ENCODE measurements around the gene GLRA3.
"Not testable (repeated sequence)": the region's sequence is repeated elsewhere in the genome, so short reads cannot be mapped to it uniquely, and the experiment has no call there.

- TF ChIP-seq YY1 (IDR thresholded peaks at IDR 0.05; ENCODE audit: insufficient read depth, insufficient read length); ZNF274 (IDR thresholded peaks at IDR 0.05; ENCODE audit: low read depth, low read length): not testable (repeated sequence)
These were observed 44.1 kb upstream of the GLRA3 start for GRCh38 chr4:174873146-174873545.

Data from NT2/D1 (cell line).